K562 treated with DMSO at 1 percent for 24 hours (cell line): ENCODE results near the gene THRSP. TPM values are rescaled to one million over a fixed set of nuclear protein-coding genes. Genes with fewer than 3 reads are reported as not detected.

Source experiments
- total RNA-seq: library from RNA; unstranded; fragments of 300-600 nt; gene quantifications from 2 replicates; pipeline ENCODE4 v1.2.3, GENCODE V29; 2022; ENCODE audit warnings: low read depth; ENCODE audit not compliant: insufficient read depth

THRSP gene, protein sequence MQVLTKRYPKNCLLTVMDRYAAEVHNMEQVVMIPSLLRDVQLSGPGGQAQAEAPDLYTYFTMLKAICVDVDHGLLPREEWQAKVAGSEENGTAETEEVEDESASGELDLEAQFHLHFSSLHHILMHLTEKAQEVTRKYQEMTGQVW
- total RNA-seq: 1.5 and 1.6 TPM in 2 replicates

DNA sequence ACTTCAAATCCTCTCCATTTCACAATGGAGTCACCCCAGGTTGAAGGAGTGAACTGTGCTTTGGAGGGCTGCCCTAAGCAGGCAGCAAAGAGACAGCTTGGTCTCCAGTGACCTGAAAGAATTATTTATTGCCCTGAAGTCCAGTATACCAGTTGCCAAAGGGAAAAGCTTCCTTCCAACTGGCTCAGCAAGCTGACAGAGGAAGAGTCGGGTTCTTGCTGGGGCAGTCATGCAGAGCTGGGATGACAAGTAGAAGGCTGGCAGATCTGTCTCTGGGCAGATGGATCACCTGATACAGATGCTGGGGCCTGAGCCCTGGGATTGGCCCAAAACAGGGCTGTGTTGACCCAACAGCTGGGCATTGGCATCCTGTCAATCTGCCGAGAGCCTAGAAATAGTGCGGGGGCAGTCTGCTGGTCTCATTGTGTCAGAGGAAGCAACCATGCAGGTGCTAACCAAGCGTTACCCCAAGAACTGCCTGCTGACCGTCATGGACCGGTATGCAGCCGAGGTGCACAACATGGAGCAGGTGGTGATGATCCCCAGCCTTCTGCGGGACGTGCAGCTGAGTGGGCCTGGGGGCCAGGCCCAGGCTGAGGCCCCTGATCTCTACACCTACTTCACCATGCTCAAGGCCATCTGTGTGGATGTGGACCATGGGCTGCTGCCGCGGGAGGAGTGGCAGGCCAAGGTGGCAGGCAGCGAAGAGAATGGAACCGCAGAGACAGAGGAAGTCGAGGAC, at the start of gene THRSP:
Gene THRSP (plus strand): TSS at position 422 of the 742 bp plus-strand sequence. CDS start 21 bp downstream, at position 443.

DNA sequence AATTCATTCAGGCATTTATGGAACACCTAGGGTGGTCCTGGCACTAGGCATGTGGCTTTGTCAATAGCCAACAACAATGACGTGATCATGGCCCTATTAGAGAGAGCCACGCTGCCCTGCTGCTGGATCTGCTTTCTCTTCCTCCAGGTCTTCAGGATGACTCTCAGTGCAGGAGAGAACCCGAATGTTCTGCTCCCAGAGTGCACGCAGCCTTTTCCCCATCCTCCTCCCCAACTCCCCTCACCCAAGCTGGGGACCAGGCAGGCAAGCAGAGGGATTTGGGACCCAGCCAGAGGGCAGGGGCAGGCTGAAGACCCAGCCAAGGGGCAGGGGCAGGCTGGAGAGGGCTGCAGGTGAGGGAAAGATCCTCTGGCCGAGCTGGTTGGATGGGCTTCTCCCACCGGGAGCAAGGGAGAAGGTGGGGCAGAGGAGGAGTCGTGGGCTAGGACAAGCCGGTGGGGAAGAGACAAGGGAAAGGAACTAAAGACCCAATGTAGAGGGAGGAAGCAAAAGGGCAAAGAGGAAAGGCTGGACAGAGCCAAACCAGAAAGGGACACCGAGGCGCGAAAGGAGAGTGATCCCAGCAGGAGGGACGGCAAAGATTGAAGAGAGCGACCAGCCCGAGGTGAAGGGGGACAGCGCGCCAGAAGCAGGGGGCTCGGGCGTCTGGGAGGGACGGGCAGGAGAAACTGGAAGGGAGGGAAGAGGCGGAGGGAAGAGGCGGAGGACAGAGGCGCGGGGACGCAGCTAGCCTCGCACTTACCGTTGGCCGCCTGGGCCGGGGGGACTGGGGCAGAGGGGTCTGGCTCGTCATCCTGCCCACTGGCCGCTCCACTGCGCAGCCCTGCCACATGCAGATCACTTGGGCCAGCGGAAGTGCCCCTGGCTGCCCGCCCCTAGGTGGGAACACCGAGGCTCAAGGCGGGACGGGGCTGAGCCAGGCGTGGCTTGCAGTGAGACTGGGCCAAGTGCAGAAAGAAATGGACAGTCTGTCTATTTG, 41.0 kb upstream of the THRSP start, which contains the start of gene KCTD14:
Gene KCTD14 (minus strand): TSS at position 880 of the 1,000 bp plus-strand sequence. CDS start 27 bp downstream, at position 853.

DNA sequence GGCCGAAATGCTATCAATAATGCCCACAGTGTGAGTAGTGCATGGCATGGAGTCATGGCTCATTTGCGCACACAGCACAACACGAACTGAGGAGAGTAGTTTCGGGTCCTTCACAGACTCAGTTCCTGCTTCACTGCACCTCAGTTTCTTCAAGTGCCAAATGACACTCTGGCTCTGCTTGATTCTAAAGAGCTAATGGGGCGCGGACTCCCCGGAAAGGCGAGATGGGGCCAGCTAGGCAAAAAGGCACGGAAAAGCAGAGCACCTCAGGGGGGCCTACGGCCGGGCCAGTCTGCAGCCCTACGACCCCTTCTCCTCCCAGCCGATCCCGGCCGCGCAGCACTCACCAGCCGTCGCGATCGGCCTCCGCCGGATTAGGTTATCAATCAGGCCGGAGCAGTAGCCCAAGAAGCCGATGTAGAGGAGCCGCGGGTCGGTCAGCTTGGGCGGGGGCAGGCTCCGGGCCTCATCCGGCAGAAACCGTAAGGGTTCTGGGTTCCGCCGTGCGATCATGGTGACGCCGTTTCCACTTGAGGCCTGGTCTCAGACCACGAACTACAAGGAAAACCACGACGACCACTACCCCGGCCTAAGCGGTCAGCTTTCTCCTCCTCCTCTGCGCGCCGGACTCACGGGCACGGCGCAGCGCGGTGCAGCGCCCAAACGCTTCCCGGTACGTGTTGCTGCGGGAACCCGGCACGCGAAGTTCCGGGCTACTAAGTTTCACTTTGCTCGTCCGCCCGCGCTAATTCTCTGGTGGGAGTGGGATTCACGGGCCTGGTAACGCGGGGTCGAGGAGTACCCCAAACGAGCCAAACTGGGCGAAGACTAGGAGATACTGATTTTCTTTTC, 15.8 kb downstream of the THRSP start, which contains the start of gene NDUFC2:
Gene NDUFC2 (minus strand): TSS at position 631 of the 852 bp plus-strand sequence. CDS start 118 bp downstream, at position 513.

Other genes starting within 250 kb of the THRSP start
- 35.9 and 37.0 TPM in 2 replicates for gene RSF1, start 243.1 kb upstream of the THRSP start, total RNA-seq
- 63.1 and 84.7 TPM in 2 replicates for gene AAMDC, start 242.7 kb upstream of the THRSP start, total RNA-seq
- 26.4 and 26.9 TPM in 2 replicates for gene INTS4, start 69.2 kb upstream of the THRSP start, total RNA-seq
- 0.54 TPM in 1 of 2 replicates, not detected in the other for gene KCTD14, start 40.6 kb upstream of the THRSP start, total RNA-seq
- 597 and 629 TPM in 2 replicates for gene NDUFC2, start 16.0 kb downstream of the THRSP start, total RNA-seq
- gene ALG8, start 75.8 kb downstream of the THRSP start, total RNA-seq: 22.1 and 28.7 TPM in 2 replicates
- 9.1 and 9.9 TPM in 2 replicates for gene KCTD21, start 124.8 kb downstream of the THRSP start, total RNA-seq
- gene USP35, start 125.1 kb downstream of the THRSP start, total RNA-seq: 8.9 and 9.9 TPM in 2 replicates